HepG2 (cell line): ENCODE results near the gene NID1. TPM values are rescaled to one million over a fixed set of nuclear protein-coding genes. Genes with fewer than 3 reads are reported as not detected.

Experiments used
- CREB1 ChIP-seq, 2 experiments: fragments of 450-650 bp in 1 of 2; IDR thresholded peaks; 2 replicates each; pipeline ENCODE4 v1.6.1; 2016 to 2017; ENCODE audit warnings: control low read depth in 1 of 2, mild to moderate bottlenecking in 1 of 2, missing compliant biosample characterization in 1 of 2, missing genetic modification characterization in 1 of 2
- KAT2B ChIP-seq: fragments of 150-350 bp; IDR thresholded peaks from 2 replicates; pipeline ENCODE4 v1.6.1; 2014; ENCODE audit warnings: low read depth, low read length, borderline replicate concordance
- MLLT10 ChIP-seq: sonication (generic); formaldehyde crosslinking; IDR thresholded peaks from 2 replicates; pipeline ENCODE4 v1.4.0; 2020; ENCODE audit warnings: missing genetic modification reagents
- NBN ChIP-seq: fragments of 450-650 bp; conservative IDR thresholded peaks from 2 replicates; pipeline ENCODE4 v1.6.1; 2017
- PHF20 ChIP-seq: sonication (generic); formaldehyde crosslinking; IDR thresholded peaks from 2 replicates; pipeline ENCODE4 v1.5.0; 2020; ENCODE audit warnings: mild to moderate bottlenecking, missing genetic modification reagents
- PRMT3 ChIP-seq: sonication (generic); formaldehyde crosslinking; IDR thresholded peaks from 2 replicates; pipeline ENCODE4 v1.8.1; 2022; ENCODE audit warnings: low read depth, mild to moderate bottlenecking, moderate library complexity, missing genetic modification reagents, borderline replicate concordance
- polyA plus RNA-seq, 8 experiments: library from polyadenylated mRNA; depleted of rRNA in 3 of 8; stranded (reverse) in 7 of 8; unstranded in 1 of 8; fragments of >200 nt; fragmentation: Illumina TruSeq in 4 of 8; extraction: Trizol in 4 of 8; gene quantifications; 2 replicates each; pipeline versions ENCODE4 v1.2.1 to v1.2.3, GENCODE V29; 2011 to 2016; ENCODE audit warnings: low read depth in 4 of 8, missing spikeins in 1 of 8, mixed read lengths in 1 of 8; ENCODE audit not compliant: insufficient read depth in 1 of 8
- total RNA-seq, 5 experiments: library from RNA; depleted of rRNA; stranded (reverse); fragments of >200 nt; fragmentation: Illumina TruSeq; extraction: Trizol; gene quantifications; 2 replicates each; pipeline ENCODE4 v1.2.3, GENCODE V29; 2016; ENCODE audit warnings: low read depth in 1 of 5
- TF ChIP-seq, protein P1 (sequence below): sonication (generic); formaldehyde crosslinking; IDR thresholded peaks from 2 replicates; pipeline ENCODE4 v1.5.1; 2020; ENCODE audit warnings: mild to moderate bottlenecking, missing genetic modification reagents
- TF ChIP-seq, protein P2 (sequence below): IDR thresholded peaks from 2 replicates; pipeline ENCODE4 v1.6.1; 2016; ENCODE audit warnings: mild to moderate bottlenecking, missing biosample characterization, missing genetic modification reagents
- TF ChIP-seq, protein P3 (sequence below): sonication (generic); formaldehyde crosslinking; IDR thresholded peaks from 2 replicates; pipeline ENCODE4 v1.4.0; 2020; ENCODE audit warnings: mild to moderate bottlenecking, missing genetic modification reagents
- TF ChIP-seq, protein P4 (sequence below): sonication (generic); formaldehyde crosslinking; IDR thresholded peaks from 2 replicates; pipeline ENCODE4 v1.9.0; 2021; ENCODE audit warnings: mild to moderate bottlenecking, missing genetic modification reagents
- TF ChIP-seq, protein P5 (sequence below): sonication (generic); formaldehyde crosslinking; IDR thresholded peaks from 2 replicates; pipeline ENCODE4 v1.5.1; 2020; ENCODE audit warnings: mild to moderate bottlenecking, missing genetic modification reagents, borderline replicate concordance

The NID1 gene
- total and polyA plus RNA-seq, 2 of the 13 experiments (the other 11 are each of a cell fraction or from before 2014, with no cell fraction given) = 50.2 to 56.1 TPM

DNA sequence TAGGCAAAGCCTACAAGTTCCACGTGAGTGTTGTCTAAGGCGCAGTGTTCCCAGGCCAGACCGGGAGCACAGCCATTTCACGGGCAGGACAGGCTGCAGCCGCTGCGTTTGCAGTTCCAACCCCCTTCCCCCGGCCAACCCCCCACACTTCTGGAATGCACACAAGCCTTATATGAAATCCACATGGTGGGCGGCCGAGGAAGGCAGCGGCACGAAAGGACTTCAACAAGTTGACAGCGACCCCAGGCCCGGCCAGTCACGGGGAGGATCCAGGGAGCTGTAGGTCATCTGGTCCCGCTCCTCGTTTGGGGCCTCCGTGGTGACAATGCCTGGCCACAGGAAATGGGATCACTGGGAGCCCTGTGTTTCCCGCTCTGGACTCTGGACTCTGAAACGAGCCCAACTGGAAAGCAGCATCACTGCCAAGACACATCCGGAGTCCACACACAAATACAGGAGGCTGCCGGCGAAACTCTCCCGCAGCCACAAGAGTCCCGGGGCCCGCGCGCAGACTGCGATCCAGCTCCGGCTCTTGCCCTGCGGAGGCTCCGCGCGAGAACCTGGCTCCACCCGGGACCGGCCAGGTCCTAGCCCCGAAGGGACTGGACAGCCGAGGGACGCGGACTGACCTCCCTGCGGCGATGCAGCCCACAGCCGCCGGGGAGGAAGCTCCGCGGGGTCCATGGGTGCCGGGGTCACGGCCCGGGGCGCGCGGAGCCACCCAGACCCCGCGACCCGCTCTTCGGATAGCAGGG lies 794 bp downstream of the NID1 start (continued):
- peak; percentile 40; the same call in 1 of the 2 replicates for TF ChIP-seq PHF20 (CRISPR knock-in tag)
- TF ChIP-seq, protein P1, sequence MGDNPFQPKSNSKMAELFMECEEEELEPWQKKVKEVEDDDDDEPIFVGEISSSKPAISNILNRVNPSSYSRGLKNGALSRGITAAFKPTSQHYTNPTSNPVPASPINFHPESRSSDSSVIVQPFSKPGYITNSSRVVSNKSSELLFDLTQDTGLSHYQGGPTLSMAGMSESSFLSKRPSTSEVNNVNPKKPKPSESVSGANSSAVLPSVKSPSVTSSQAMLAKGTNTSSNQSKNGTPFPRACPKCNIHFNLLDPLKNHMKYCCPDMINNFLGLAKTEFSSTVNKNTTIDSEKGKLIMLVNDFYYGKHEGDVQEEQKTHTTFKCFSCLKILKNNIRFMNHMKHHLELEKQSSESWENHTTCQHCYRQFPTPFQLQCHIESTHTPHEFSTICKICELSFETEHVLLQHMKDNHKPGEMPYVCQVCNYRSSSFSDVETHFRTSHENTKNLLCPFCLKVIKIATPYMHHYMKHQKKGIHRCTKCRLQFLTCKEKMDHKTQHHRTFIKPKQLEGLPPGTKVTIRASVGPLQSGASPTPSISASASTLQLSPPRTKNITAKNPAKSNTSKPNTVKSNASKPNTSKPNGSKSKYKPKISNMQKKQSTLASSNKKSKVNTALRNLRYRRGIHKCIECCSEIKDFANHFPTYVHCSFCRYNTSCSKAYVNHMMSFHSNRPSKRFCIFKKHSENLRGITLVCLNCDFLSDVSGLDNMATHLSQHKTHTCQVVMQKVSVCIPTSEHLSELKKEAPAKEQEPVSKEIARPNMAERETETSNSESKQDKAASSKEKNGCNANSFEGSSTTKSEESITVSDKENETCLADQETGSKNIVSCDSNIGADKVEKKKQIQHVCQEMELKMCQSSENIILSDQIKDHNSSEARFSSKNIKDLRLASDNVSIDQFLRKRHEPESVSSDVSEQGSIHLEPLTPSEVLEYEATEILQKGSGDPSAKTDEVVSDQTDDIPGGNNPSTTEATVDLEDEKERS (CRISPR knock-in tag) = peak; percentile 29; the same call in 1 of the 2 replicates
- TF ChIP-seq MLLT10 = no peak
- TF ChIP-seq, protein P2, sequence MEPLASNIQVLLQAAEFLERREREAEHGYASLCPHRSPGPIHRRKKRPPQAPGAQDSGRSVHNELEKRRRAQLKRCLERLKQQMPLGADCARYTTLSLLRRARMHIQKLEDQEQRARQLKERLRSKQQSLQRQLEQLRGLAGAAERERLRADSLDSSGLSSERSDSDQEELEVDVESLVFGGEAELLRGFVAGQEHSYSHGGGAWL (CRISPR knock-in tag) = peak; percentile 94
- no peak for TF ChIP-seq NBN
- TF ChIP-seq, protein P3, sequence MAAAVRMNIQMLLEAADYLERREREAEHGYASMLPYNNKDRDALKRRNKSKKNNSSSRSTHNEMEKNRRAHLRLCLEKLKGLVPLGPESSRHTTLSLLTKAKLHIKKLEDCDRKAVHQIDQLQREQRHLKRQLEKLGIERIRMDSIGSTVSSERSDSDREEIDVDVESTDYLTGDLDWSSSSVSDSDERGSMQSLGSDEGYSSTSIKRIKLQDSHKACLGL (CRISPR knock-in tag) = peak; percentile 90; the same call in 1 of the 2 replicates
- TF ChIP-seq, protein P4, sequence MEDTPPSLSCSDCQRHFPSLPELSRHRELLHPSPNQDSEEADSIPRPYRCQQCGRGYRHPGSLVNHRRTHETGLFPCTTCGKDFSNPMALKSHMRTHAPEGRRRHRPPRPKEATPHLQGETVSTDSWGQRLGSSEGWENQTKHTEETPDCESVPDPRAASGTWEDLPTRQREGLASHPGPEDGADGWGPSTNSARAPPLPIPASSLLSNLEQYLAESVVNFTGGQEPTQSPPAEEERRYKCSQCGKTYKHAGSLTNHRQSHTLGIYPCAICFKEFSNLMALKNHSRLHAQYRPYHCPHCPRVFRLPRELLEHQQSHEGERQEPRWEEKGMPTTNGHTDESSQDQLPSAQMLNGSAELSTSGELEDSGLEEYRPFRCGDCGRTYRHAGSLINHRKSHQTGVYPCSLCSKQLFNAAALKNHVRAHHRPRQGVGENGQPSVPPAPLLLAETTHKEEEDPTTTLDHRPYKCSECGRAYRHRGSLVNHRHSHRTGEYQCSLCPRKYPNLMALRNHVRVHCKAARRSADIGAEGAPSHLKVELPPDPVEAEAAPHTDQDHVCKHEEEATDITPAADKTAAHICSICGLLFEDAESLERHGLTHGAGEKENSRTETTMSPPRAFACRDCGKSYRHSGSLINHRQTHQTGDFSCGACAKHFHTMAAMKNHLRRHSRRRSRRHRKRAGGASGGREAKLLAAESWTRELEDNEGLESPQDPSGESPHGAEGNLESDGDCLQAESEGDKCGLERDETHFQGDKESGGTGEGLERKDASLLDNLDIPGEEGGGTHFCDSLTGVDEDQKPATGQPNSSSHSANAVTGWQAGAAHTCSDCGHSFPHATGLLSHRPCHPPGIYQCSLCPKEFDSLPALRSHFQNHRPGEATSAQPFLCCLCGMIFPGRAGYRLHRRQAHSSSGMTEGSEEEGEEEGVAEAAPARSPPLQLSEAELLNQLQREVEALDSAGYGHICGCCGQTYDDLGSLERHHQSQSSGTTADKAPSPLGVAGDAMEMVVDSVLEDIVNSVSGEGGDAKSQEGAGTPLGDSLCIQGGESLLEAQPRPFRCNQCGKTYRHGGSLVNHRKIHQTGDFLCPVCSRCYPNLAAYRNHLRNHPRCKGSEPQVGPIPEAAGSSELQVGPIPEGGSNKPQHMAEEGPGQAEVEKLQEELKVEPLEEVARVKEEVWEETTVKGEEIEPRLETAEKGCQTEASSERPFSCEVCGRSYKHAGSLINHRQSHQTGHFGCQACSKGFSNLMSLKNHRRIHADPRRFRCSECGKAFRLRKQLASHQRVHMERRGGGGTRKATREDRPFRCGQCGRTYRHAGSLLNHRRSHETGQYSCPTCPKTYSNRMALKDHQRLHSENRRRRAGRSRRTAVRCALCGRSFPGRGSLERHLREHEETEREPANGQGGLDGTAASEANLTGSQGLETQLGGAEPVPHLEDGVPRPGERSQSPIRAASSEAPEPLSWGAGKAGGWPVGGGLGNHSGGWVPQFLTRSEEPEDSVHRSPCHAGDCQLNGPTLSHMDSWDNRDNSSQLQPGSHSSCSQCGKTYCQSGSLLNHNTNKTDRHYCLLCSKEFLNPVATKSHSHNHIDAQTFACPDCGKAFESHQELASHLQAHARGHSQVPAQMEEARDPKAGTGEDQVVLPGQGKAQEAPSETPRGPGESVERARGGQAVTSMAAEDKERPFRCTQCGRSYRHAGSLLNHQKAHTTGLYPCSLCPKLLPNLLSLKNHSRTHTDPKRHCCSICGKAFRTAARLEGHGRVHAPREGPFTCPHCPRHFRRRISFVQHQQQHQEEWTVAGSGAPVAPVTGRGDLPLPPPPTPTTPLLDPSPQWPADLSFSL = 0 out of 2 replicates have a peak, but pooled peaks have one; percentile 62
- TF ChIP-seq PRMT3 (CRISPR knock-in tag) = peak; percentile 90; the same call in 1 of the 2 replicates
- TF ChIP-seq KAT2B = no peak
- peak; percentile 43; the same call in 1 of the 2 replicates for TF ChIP-seq CREB1 (IDR thresholded peaks at IDR 0.05)
- peak; percentile 51; the same call in 1 of the 2 replicates for TF ChIP-seq CREB1 (CRISPR knock-in tag; IDR thresholded peaks at IDR 0.05)
- TF ChIP-seq, protein P5, sequence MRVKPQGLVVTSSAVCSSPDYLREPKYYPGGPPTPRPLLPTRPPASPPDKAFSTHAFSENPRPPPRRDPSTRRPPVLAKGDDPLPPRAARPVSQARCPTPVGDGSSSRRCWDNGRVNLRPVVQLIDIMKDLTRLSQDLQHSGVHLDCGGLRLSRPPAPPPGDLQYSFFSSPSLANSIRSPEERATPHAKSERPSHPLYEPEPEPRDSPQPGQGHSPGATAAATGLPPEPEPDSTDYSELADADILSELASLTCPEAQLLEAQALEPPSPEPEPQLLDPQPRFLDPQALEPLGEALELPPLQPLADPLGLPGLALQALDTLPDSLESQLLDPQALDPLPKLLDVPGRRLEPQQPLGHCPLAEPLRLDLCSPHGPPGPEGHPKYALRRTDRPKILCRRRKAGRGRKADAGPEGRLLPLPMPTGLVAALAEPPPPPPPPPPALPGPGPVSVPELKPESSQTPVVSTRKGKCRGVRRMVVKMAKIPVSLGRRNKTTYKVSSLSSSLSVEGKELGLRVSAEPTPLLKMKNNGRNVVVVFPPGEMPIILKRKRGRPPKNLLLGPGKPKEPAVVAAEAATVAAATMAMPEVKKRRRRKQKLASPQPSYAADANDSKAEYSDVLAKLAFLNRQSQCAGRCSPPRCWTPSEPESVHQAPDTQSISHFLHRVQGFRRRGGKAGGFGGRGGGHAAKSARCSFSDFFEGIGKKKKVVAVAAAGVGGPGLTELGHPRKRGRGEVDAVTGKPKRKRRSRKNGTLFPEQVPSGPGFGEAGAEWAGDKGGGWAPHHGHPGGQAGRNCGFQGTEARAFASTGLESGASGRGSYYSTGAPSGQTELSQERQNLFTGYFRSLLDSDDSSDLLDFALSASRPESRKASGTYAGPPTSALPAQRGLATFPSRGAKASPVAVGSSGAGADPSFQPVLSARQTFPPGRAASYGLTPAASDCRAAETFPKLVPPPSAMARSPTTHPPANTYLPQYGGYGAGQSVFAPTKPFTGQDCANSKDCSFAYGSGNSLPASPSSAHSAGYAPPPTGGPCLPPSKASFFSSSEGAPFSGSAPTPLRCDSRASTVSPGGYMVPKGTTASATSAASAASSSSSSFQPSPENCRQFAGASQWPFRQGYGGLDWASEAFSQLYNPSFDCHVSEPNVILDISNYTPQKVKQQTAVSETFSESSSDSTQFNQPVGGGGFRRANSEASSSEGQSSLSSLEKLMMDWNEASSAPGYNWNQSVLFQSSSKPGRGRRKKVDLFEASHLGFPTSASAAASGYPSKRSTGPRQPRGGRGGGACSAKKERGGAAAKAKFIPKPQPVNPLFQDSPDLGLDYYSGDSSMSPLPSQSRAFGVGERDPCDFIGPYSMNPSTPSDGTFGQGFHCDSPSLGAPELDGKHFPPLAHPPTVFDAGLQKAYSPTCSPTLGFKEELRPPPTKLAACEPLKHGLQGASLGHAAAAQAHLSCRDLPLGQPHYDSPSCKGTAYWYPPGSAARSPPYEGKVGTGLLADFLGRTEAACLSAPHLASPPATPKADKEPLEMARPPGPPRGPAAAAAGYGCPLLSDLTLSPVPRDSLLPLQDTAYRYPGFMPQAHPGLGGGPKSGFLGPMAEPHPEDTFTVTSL (CRISPR knock-in tag) = no peak; the same call in none of the 2 replicates
